OCI-LY3 (cell line): ENCODE results near the gene ZNF521.

Experiments
- H2AFZ ChIP-seq: fragments of 200-600, 300-600 bp; shearing (Covaris generic); 2 replicates; pipeline ENCODE4 v1.6.0; 2014; ENCODE audit warnings: antibody characterized with exemption, low read depth, low read length
- H3K27ac ChIP-seq: fragments of 200-600, 300-600 bp; sonication (generic); 2 replicates; pipeline ENCODE4 v1.5.1; 2014; ENCODE audit warnings: mild to moderate bottlenecking, low read length, moderate library complexity, mixed read lengths
- H3K27me3 ChIP-seq: fragments of 200-600, 300-600 bp; sonication (generic); 2 replicates; pipeline ENCODE4 v1.6.1; 2014; ENCODE audit warnings: low read depth, low read length, mixed read lengths
- H3K36me3 ChIP-seq: fragments of 200-600, 300-600 bp; sonication (generic); replicated peaks from 2 replicates; pipeline ENCODE3; 2014; ENCODE audit warnings: low read depth, low read length, mixed read lengths
- H3K4me1 ChIP-seq: fragments of 300-600, 200-600 bp; sonication (generic); 2 replicates; pipeline ENCODE4 v1.6.1; 2014; ENCODE audit warnings: low read length, mixed read lengths
- H3K4me2 ChIP-seq: fragments of 200-600, 300-600 bp; sonication (generic); 2 replicates; pipeline ENCODE4 v1.6.1; 2014; ENCODE audit warnings: low read length, mixed read lengths
- H3K4me3 ChIP-seq: fragments of 300-600, 200-600 bp; sonication (generic); 2 replicates; pipeline ENCODE4 v1.5.1; 2014; ENCODE audit warnings: antibody characterized with exemption, mild to moderate bottlenecking, low read length, moderate library complexity
- H3K79me2 ChIP-seq: fragments of 300-600, 200-600 bp; shearing (Covaris generic); 2 replicates; pipeline ENCODE4 v1.6.1; 2014; ENCODE audit warnings: mild to moderate bottlenecking, low read length, mixed read lengths
- H3K9ac ChIP-seq: fragments of 300-600, 200-600 bp; shearing (Covaris generic); 2 replicates; pipeline ENCODE4 v1.6.0; 2014; ENCODE audit warnings: mild to moderate bottlenecking, low read length, moderate library complexity
- H3K9me3 ChIP-seq: fragments of 200-600, 300-600 bp; shearing (Covaris generic); 2 replicates; pipeline ENCODE4 v1.6.1; 2014; ENCODE audit warnings: low read length, mixed read lengths; ENCODE audit not compliant: insufficient read depth
- H4K20me1 ChIP-seq: fragments of 200-600, 300-600 bp; sonication (generic); 2 replicates; pipeline ENCODE4 v1.6.1; 2016; ENCODE audit warnings: low read length, mixed read lengths; ENCODE audit not compliant: insufficient read depth
- CTCF ChIP-seq: fragments of 200-600, 300-600 bp; sonication (generic); IDR thresholded peaks from 2 replicates; pipeline ENCODE4 v1.5.1; 2014; ENCODE audit warnings: antibody characterized with exemption, low read length, low read depth
- EZH2phosphoT487 ChIP-seq: fragments of 200-600 bp; shearing (Covaris generic); IDR thresholded peaks from 2 replicates; pipeline ENCODE4 v1.6.1; 2018; ENCODE audit warnings: antibody characterized with exemption, mixed run types, low read depth

Gene ZNF521

GRCh38 chr18:25353080-25353479 is 1.1 kb upstream of the ZNF521 start:
- Histone ChIP-seq H3K79me2 (no peaks in the 10 kb centered on the region), H3K4me2 (no peak overlapping the region), H3K27ac (no peak overlapping the region), H3K36me3 (no peaks in the 10 kb centered on the region), H3K4me3 (no peak overlapping the region), H3K4me1 (no peaks in the 10 kb centered on the region), H3K9ac (no peak overlapping the region), H2AFZ (no peak overlapping the region), H3K9me3 (no peaks in the 10 kb centered on the region), H4K20me1 (no peaks in the 10 kb centered on the region), H3K27me3 (peaks cover 29% of the 10 kb centered on the region)
- no peak for TF ChIP-seq CTCF
- TF ChIP-seq EZH2phosphoT487, result no peak

- H3K4me3 ChIP-seq, result peak overlapping the region; percentile 61
- TF ChIP-seq EZH2phosphoT487, result no peak
- no peak for TF ChIP-seq CTCF
These were observed 651 bp upstream of the ZNF521 start for GRCh38 chr18:25352629-25353005.

GRCh38 chr18:25351280-25351775 is 638 bp downstream of the ZNF521 start:
- H2AFZ ChIP-seq, result 0 out of 2 replicates have a peak overlapping the region, but pooled peaks have one; percentile 72
- peak overlapping the region; percentile 47 for H3K9ac ChIP-seq
- no peaks in the 10 kb centered on the region for H4K20me1 ChIP-seq
- H3K36me3 ChIP-seq, result no peaks in the 10 kb centered on the region
- H3K27ac ChIP-seq, result no peak overlapping the region
- H3K9me3 ChIP-seq, result no peaks in the 10 kb centered on the region
- no peaks in the 10 kb centered on the region for H3K4me1 ChIP-seq
- peak overlapping the region; percentile 82 for H3K4me3 ChIP-seq
- peak overlapping the region; percentile 89 for H3K4me2 ChIP-seq
- TF ChIP-seq CTCF, result no peak
- no peak for TF ChIP-seq EZH2phosphoT487
- H3K27me3 ChIP-seq, result peaks cover 33% of the 10 kb centered on the region
- no peaks in the 10 kb centered on the region for H3K79me2 ChIP-seq

More at GRCh38 chr18:25352629-25353005, 651 bp upstream of the ZNF521 start:
- Histone ChIP-seq H3K36me3 (no peaks in the 10 kb centered on the region), H3K9me3 (no peaks in the 10 kb centered on the region), H3K79me2 (no peaks in the 10 kb centered on the region), H3K9ac (no peak overlapping the region), H4K20me1 (no peaks in the 10 kb centered on the region), H3K27me3 (peaks cover 29% of the 10 kb centered on the region), H3K4me1 (no peaks in the 10 kb centered on the region), H2AFZ (no peak overlapping the region), H3K4me2 (peak overlapping the region; percentile 34), H3K27ac (no peak overlapping the region)

- Histone ChIP-seq H3K9me3 (no peaks in the 10 kb centered on the region), H3K79me2 (no peaks in the 10 kb centered on the region), H3K36me3 (no peaks in the 10 kb centered on the region), H3K4me3 (peak overlapping the region; percentile 82; the same call in 1 of the 2 replicates), H3K27me3 (peaks cover 34% of the 10 kb centered on the region), H3K27ac (no peak overlapping the region), H3K4me2 (0 out of 2 replicates have a peak overlapping the region, but pooled peaks have one; percentile 89), H2AFZ (no peak overlapping the region), H3K9ac (no peak overlapping the region), H3K4me1 (no peaks in the 10 kb centered on the region), H4K20me1 (no peaks in the 10 kb centered on the region)
- TF ChIP-seq EZH2phosphoT487, result no peak
- TF ChIP-seq CTCF, result no peak
These were observed 1.3 kb downstream of the ZNF521 start for GRCh38 chr18:25350489-25351251.
